NCI-H2081 treated with DMSO at 0.1 percent for 48 hours (cell line): ENCODE results near the gene SGMS1.
"Not testable (repeated sequence)": the region's sequence is repeated elsewhere in the genome, so short reads cannot be mapped to it uniquely, and the experiment has no call there.

ENCODE experiments used
- DNase-seq: peaks from one replicate; lab custom pipeline; 2025; lab: John Stamatoyannopoulos, UW

The SGMS1 gene

DNA sequence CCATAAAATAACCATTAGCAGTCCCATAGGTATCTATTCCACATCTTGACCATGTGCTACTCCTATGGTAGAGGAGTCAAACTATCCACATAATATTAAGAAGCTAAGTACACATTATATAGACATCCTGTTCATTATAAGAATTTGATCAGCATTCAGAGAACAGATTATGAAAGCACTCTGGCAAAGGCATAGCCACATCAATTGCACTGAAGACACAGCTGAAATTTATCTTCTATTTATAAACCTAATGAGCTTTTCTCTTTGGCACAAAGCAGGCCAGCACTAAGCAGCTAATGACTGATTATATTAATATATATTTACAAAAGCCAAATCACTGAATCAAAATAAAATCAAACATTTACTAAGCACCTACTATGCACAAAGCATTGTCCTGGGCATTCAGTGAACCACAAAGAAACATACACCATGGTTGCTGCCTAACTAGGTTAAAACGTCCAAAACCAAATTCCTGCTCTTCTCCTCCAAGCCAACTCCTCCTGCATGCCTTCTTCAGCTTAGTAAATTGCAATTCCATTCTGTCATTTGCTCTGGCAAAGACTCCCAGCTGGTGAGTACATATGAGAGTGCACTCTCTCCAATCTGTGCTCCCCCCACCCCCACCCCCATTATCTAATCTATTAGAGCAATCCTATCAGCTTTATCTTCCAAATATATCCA is 249.8 kb downstream of the SGMS1 start:
- no peak for DNase-seq

DNA sequence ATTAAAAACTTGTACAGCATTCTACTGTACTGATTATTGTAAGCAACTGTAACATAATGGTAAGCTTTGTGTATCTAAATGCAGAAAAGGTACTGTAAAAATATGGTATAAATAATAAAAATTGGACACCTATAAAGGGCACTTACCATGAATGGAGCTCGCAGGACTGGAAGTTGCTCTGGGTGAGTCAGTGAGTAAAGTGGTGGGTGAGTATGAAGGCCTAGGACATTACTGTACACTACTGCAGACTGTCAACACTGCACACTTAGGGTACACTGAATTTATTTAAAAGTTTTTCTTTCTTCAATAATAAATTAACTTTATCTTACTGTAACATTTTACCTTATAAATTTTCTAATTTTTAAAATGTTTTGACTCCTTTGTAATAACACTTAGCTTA is 253.8 kb downstream of the SGMS1 start:
- no peak for DNase-seq

DNA sequence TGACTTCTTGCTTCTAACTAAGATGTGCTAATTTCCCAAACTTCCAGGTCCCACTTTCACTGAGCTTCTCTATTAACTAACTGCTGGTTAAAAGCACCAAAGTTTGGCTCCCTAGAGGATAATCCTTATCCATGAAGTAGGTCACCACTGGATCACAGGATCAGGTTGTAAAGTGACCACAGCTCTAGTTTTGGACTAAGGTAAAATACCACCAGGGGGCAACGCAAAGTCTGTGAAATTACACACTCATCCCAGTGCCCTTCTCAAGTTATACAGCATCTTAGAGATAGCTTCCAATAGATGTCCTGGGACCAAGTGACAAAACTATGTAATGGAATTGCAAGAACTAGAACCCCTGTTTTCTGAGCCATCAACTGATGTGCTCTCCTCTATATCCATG is 256.0 kb downstream of the SGMS1 start:
- DNase-seq = no peak

DNA sequence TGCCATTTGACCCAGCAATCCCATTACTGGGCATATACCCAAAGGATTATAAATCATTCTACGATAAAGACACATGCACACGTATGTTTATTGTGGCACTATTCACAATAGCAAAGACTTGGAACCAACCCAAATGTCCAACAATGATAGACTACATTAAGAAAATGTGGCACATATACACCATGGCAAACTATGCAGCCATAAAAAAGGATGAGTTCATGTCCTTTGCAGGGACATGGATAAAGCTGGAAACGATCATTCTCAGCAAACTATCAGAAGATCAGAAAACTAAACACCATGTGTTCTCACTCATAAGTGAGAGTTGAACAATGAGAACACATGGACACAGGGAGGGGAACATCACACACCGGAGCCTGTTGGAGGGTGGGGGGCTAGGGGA is 257.3 kb downstream of the SGMS1 start:
- DNase-seq = not testable (repeated sequence)

DNA sequence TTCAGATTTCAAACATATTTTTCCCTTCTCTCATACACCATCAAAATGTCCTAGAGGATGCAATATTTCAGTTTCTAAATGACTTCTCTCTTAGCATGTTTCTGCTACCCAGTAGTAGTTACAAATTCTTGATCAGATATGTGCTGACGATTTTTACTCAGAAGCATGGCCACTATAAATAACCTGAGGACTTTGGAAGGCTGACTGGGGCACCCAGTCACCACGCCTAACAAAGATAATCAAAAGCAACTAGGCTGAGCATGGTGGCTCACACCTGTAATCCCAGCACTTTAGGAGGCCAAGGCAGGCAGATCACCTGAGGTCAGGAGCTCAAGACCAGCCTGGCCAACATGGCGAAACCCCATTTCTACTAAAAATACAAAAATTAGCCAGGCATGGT is 259.0 kb downstream of the SGMS1 start:
- DNase-seq = not testable (repeated sequence)

DNA sequence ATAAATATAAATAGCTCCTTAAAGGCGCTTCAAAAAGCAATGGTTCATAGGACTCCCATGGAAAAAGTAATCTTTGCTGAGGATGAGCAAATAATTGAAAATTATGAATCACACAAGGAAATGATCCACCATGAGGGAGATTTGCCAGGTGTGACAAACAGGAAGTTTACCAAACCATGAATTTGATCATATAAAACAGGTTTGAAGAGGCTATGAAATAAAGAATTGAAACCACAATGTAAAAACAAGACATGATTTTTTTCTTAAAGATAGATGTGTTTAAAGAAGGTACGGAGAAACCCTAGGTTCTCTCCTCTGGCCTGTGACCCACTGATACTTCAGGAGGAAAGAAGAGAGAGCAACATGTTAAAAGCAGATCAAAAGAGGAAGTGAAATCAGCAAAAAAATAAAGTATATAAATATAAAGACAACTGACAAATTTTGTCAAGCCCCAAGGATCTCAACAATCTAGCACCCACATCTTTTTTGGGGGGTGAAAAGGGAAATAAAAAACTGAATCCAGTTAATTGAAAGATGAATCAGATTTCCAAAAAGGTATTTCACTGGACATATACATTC is 261.1 kb downstream of the SGMS1 start:
- no peak for DNase-seq

DNA sequence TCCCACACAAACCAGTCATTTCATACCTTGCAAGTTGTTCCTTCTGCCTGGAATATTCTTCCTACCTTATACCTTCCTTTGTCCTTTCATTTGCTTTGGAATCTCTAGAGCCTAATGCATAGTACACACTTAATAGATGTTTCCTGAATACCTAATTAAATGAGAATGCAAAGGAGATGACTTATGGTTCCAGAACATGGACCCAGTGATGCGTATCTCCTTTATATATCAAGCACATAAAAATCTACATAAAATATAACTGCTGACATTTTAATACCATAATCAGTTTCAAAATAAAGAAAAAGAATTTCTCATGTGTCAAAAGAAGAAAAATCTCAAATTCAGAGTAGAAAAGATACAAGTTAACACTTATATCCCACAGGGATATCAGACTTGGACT is 261.8 kb downstream of the SGMS1 start:
- no peak for DNase-seq

DNA sequence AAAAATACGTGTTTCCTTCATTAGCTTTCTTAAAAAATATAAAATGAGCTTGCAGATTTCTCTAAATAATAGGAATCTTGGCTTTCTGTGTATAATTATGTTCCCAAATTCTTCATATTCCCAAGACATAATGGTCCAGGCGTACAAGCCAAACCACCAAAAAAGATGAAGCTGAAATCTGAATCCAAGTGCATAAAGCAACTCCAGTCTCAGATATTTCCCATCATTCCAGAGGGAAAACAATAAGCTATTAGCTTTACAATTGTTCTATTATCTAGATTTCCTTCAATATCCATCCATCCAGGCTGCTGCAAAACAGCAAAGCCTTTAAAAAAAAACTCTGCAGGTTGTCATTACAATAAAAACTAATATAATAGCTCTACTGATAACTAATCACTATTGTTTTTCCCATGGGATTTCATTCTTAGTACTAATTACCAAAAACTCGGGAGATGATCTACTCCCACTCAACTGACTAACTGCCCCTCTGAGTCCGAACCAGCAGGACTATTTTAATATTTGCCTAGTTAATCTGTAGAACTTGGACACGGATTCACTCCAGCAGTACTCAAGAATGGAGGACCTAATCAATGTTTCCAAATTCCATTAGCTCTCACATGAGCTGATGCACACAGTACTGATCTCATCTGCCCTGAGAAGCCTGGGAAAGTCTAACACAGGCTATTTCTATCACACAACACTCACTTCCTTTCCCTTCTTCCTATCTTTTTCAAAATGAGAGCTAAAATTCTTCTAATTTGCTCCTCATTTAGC is 263.5 kb downstream of the SGMS1 start:
- DNase-seq = no peak

DNA sequence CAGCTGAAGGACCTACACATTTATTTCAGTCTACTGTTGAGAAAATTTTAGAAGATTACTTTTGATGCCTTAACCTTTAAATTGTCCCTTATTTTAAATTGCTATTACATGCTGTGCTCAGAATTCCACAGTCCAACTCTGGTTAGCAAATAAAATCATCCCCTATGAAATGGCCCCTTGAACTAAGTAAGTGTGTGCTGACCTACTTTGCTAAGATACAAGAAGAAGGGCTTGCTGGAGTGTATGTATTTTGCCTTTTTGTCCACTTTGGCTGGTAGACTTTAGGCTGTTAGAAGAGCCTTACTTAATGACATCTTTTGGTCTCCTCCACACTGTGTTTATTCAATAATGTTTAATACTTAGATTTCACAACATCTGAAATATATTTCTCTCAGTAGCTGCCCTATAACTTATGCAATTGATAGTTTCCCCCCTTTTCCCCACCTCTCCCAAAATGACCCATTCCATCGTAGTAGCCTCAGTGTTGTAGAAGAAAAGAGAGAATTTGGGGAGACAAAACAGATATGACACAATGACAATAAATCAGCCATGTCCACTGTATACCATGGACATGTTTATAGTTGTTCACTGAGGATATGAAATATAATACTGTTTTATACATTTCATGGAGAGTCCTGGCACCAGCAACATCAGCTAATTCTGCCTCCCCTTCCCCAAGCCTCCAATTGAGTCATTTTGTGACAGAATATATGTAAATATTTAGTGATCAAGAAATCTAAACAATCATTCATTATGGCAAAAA is 264.6 kb downstream of the SGMS1 start:
- no peak for DNase-seq

DNA sequence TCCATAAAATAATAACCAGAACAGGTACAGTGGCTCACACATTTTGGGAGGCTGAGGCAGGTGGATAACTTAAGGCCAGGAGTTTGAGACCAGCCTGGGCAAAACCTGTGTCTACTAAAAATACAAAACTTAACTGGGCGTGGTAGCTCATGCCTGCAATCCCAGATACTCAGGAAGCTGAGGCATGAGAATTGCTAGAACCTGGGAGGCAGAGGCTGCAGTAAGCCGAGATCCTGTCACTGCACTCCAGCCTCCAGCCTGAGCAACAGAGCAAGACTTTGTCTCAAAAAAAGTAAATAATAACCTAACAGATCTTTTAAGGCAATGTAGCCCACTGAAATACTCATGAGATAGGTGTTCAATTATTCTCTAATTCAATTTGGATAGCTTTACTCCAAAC is 265.3 kb downstream of the SGMS1 start:
- DNase-seq = no peak

DNA sequence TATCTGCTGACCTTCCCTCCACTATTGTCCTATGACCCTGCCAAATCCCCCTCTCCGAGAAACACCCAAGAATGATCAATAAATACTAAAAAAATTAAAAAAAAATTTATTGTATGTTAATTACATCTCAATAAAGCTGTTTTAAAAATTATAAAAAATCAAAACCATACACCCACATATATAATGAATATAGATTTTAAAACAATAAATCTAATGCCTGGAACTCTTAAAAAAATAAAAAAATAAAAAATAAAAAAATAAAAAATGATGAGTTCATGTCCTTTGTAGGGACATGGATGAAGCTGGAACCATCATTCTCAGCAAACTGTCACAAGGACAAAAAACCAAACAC is 267.3 kb downstream of the SGMS1 start:
- not testable (repeated sequence) for DNase-seq

DNA sequence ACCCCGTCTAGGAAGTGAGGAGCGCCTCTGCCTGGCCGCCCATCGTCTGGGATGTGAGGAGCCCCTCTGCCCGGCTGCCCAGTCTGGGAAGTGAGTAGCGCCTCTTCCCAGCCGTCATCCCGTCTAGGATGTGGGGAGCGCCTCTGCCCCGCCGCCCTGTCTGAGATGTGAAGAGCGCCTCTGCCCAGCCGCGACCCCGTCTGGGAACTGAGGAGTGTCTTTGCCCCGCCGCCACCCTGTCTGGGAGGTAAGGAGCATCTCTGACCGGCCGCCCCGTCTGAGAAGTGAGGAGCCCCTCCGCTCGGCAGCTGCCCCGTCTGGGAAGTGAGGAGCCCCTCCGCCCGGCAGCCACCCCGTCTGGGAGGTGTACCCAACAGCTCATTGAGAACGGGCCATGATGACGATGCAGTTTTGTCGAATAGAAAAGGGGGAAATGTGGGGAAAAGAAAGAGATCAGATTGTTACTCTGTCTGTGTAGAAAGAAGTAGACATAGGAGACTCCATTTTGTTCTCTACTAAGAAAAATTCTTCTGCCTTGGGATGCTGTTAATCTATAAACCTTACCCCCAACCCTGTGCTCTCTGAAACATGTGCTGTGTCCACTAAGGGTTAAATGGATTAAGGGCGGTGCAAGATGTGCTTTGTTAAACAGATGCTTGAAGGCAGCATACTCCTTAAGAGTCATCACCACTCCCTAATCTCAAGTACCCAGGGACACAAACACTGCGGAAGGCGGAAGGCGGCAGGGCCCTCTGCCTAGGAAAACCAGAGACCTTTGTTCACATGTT is 267.9 kb downstream of the SGMS1 start:
- DNase-seq = not testable (repeated sequence)

DNA sequence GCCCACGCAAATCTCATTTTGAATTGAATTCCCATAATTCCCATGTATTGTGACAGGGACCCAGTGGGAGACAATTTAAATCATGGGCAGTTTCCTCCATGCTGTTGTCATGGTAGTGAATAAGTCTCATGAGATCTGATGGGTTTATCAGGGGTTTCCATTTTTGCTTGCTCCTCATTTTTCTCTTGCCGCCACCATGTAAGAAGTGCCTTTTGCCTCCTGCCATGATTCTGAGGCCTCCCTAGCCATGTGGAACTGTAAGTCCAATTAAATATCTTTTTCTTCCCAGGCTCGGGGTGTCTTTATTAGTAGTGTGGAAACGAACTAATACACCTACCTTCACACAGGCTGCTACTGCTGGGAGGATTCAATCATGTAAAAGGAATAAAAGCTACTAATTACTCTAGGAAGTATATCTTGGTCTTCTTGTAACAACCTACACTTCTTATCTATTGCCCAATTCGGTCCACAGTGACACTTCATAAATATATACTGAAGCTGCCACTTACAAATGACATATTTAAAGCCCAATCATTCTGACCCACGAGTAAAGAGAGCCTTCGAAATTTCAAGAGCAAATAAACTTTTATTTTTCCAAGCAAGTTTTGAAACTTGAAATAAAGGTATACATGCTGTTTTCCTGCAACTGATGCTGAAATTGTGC is 272.1 kb downstream of the SGMS1 start:
- DNase-seq = no peak

DNA sequence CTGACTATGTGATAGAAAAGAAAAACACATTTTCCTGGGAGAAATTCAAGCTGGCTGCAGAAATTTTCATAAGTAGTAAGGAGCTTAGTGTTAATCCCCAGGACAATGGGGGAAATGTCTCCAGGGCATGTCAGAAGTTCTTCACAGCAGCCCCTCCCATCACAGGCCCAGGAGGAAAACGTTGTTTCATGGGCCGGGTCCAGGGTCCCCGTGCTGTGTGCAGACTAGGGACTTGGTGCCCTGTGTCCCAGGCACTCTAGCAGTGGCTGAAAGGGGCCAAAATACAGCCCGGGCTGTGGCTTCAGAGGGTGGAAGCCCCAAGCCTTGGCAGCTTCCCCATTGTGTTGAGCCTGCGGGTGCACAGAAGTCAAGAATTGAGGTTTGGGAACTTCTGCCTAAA is 273.4 kb downstream of the SGMS1 start:
- no peak for DNase-seq

DNA sequence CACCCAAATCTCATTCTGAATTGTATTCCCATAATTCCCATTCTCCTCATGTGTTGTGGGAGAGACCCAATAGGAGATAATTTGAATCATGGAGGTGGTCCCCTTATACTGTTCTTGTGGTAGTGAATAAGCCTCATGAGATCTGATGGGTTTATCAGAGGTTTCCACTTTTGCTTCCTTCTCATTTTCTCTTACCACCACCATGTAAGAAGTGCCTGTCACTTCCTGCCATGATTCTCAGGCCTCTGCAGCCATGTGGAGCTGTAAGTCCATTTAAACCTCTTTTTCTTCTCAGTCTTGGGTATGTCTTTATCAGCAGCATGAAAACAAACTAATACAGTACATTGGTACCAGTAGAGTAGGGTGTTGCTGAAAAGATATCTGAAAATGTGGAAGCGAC is 274.2 kb downstream of the SGMS1 start:
- no peak for DNase-seq

DNA sequence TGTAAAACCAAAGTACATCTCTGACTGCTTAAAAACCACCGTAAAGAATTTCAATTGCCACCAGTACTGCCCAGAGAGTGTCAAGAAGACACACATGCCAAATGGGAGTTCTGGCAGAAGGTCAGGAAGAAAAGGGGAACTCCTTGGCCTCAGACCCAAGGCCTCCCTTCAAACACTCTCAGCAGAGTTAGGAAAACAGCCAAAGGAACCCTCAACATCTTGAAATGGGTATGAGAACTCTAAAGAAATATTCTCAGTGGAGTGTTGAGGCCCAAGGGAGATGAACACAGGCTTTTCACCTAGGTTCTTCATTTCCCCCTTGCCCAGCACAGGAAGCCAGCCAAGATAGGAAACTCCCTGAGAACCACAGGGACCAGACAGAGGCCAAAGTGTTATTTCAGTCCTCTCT is 276.4 kb downstream of the SGMS1 start:
- DNase-seq = no peak

DNA sequence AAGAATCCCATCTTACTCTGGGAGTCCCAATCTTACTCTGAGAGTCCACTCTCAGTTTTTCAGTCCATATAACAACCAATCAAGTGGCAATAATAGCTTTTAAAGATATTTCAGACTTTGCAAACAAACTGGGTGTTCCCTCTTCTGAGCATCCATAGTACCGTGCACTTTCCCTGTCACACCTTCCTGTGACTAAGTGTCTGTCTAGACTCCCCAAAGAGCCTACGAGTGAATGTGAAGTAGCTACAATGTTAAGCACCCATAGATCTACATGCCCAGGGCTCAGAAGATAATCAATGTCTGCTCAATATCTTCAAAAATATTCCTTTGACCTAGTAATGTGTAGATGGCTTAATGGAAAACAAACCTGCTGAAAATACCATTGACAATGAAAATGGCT is 276.8 kb downstream of the SGMS1 start:
- DNase-seq = no peak

DNA sequence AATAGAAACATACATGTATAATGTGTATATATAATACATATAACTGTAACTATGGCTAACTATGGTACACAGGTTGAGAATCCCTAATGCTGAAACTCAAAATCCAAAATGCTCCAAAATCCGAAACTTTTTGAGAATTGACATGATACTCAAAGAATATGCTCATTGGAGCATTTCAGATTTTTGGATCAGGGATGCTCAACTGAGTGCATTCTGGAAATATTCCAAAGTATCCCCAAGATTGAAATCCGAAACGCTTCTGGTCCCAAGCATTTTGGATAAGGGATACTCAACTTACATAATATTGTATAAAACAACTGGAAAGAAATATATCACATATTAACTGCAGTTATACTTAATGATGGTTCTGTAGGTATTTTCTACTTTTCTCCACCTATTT is 278.2 kb downstream of the SGMS1 start:
- DNase-seq = no peak

DNA sequence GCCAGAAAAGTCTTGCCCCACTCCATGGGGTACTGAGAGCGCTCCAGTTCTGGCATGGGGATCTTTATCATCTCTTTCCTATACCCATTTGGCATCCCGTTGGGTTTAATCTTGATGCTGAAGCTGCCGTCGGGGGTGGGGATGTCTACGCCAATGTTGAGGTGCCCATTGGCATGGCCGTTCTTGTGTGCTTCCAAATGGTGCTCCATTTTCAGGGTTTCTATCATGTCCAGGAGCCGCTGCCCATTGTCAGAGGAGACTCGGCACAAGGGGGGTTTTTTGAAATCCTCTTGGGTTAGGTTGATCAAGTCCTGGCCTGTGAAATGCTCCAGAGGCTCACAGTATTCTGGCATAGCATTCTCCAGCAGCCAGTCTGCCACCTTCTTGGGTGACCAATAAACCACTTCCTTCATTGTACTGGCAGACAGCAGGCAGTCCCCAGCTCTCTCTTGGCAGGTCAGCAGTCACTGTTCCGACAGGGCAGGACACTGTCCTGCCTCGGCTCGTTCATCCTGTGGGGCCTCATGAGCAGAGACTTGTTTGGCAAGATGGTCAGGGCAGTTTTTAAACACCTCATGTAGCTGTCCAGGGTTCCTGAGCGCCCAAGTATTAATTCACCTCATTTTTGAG is 279.9 kb downstream of the SGMS1 start:
- no peak for DNase-seq

DNA sequence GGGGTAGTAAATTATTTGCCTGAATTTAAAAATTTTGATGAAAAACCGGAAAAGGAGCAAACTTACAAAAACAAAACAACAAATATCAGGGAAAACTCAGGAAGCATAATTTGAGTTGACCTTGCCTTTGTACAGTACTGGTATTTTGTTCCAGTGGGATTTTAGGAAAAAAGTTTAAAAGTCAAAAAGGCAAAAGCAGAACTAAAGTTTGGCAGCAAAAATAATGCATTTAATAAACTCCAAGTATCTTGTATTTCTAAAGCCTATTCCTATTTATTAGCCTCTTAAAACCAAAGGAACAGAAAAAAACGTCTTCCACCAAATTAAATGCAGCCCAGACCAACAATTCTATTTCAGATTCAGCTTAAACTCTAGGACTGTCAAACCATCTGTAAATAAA is 281.8 kb downstream of the SGMS1 start:
- no peak for DNase-seq

DNA sequence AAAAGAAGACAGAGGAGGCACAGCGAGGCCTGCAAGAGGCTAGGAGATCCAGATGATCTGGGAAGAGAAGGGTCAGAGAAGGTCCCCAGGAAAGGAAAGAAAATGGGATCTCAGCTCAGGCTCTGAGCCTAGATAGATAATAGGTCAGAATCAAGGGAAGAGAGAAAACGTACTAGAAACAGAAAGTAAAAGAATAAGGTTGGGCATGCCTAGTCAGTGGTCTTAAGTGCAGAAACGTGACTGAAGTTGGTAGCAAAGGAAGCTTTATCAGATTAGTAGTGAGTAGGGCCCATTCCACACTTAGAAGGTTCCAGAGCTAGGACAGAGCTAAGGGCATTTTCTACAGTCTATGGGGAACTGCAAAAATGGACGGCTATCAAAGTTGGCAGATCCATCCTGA is 287.6 kb downstream of the SGMS1 start:
- DNase-seq = no peak
